GM20431 (cell line): ENCODE data around the gene SND1.

ENCODE experiments used
- in situ Hi-C: fragments of 300-500 bp; cut with MseI, MboI; formaldehyde crosslinking; loops from one replicate; pipeline ENCODE4 v1.15.0; 2020; ENCODE audit warnings: low sequenced_read_pairs; ENCODE audit not compliant: unreplicated experiment

The SND1 gene

DNA sequence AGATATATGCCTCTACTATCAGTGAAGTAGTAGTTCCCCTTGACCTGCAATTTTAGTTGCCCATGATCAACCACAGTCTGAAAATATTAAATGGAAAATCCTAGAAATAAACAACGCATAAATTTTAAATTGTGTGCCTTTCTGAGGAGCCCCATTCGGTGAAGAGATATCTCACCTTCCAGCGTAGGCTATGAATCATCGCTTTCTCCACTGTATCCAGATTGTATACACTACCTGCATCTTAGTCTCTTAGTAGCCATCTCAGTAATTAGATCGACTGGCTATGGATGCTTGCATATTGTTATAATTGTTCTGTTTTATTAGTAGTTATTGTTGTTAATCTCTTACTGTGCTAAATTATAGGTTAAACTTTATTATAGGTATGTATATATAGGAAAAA is 227.9 kb downstream of the SND1 start:
- in situ Hi-C loops: no loop called here

DNA sequence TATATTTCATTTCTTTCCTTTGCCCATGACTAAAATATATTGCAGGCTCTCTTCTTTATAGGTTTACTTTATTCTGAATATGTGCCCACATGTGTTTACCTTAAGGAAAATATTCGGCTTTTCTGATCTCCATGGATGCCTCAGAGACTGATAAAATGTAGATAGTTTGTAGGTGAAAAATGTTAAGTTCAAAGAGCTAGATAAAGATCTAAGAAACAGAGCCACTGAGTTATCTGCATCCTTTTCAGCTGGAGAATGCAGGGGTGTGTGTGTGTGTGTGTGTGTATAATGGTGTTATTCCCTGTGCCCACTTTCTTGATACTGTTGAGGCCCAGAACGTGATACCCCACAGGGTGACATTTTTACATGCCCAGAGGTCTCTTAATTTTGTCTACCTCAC is 228.5 kb downstream of the SND1 start:
- in situ Hi-C loops: no loop called here

DNA sequence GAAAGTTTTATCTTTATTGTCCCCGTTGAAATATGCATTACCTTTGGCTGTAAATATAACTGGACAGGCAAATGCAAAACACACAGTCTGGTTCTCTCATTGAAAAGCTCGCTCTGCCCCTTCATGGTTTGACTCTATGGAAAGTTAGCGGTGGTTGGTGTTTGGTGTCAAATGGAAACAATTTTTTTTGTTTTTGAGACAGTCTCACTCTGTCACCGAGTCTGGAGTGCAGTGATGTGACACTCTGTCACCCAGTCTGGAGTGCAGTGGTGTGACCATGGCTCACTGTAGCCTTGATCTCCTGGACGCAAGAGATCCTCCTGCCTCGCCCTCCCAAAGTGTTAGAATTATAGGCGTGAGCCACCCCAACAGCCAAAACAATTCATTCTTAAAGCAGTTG is 229.6 kb downstream of the SND1 start:
- in situ Hi-C loops: no loop called here

DNA sequence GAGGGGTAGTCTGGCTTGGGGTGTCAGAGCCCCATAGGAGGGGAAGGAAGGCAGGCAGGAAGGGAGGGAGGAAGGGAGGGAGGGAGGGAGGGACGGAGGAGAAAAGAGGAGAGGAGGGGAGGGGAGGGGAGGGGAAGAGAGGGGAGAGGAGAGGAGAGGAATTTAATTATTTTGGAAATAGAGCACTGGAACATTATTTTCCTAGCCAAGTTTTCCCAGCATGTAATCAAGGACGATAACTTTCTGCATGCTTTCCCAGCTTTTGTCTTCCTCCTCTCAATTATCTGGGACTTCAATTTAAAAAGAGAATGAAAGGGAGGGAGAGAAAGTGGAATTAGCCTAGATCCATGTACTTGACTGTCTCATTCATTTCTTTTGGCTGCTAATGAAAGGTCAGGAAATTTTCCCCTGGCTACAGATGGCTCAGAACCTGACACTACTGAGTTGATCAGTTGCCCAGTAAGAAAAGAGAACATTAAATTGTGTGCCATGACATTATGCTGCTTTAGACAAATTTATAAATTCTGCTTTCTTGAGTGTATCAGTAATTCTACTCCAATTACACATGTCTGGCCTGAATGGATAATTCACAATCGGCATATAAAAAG is 230.4 kb downstream of the SND1 start:
- in situ Hi-C loops: no loop called here

DNA sequence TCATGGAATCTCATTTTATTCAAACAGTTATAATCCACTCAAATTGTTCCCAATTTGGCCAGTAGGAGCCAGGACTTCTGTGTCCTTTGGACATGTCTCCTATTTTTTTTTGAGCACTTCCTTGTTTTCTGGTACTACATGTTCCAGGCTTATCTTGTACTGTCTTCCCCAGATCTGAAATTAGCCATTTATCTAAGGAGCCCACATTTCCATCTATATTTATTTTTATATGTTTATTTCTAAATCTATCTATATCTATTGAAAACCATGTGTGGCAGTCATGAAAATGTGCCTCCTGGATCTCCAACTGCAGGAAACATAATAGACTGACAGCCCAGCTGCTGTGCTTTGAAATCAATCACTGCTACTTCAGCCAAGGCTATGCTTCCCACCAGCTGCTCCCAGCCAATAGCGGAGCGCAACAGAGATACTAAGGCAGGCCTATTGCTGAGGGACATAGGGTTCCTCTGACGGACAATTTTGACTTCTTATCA is 232.1 kb downstream of the SND1 start:
- in situ Hi-C loops: no loop called here

DNA sequence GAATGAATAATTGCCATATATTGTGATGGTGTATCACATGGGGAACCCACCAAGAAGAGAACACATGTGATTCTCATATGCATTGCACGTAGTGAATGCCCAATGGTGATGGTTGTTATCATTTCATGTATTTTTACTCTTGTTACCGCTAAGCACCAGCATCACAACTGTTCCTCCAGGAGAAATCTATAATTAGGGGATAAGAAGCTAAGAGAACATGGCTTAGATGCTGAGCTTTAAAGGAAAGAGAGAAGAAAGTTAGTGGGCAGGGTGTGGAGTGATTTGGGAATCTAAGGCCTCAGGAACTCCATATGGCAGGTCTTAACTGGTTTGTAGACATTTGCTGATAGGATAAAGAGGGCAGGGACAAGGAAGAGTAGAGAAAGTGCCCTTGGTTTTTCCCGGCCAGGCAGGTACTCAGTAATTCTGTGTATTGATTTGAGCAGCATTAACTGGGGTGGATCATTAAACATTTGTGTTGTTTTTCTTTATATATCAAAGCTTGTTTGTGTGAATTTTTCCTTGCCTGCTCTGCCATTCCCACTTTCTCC is 233.3 kb downstream of the SND1 start:
- in situ Hi-C loops: no loop called here

DNA sequence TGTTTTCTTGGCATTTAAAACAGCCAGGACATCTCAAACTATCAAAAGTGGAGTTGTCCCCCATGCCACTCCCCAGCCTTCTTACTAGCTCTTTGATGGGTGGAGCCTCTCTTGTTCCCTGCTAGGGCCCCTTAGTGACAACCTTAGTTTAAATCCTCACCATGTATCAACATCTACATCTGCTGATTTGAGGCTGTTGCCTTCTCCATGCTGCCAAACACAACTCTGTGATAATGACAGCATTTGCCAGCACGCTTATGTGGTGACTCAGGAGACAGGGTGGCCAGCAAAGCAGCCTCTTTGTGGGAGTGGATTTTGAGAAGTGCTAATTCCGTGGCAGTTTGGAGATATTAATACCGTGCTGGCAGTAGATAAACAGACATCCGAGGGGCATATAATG is 233.8 kb downstream of the SND1 start:
- in situ Hi-C loops: no loop called here

DNA sequence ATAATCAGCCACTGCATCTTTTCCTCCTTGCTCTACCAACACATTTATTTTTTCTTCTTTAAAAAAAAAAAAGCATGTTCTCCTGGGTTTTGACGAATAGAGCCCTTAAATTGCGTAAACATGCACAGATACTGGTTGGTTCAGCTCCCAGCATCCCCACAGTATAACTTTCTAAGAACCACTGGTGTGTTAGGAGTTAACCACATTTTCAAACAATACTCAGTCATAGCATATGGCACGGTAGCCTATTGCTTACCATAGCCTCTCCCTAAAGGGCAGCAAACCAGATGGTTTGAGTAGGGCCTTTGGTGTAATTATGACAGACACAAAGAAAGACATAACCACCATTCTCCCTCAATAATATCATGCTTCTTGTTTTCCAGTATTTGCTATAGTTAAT is 234.3 kb downstream of the SND1 start:
- in situ Hi-C loops: no loop called here

DNA sequence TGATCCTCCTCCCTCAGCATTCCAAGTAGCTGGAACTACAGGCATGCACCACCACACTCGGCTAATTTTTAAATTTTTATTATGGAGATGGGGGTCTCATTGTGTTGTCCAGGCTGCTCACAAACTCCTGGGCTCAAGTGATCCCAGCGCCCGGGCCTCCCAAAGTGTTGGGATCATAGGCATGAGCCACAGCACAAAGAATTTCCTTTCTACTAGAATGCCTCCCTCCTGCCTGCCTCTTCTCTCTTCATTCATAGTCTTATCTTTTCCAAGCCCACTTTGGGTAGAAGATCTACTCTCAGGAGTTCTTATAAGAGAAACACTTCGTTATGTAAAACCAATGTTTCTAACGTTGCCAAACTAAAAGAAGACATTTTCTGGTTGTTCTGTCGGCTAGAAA is 235.1 kb downstream of the SND1 start:
- in situ Hi-C loops: no loop called here

DNA sequence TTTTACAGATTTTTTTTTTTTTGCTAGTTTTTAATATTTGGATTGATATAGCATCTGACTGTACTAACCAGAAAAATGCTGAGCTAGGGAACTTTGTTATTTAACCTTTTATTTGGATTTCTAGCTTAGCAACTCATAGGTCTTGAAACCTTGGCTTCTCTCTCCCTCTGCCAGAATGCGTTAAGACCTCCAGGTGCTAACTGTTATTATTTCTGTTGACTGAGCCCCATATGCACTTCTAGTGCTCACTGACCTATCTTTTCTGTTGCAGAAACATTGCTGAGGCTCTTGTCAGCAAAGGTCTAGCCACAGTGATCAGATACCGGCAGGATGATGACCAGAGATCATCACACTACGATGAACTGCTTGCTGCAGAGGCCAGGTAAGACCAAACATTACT is 235.6 kb downstream of the SND1 start:
- in situ Hi-C loops: no loop called here

DNA sequence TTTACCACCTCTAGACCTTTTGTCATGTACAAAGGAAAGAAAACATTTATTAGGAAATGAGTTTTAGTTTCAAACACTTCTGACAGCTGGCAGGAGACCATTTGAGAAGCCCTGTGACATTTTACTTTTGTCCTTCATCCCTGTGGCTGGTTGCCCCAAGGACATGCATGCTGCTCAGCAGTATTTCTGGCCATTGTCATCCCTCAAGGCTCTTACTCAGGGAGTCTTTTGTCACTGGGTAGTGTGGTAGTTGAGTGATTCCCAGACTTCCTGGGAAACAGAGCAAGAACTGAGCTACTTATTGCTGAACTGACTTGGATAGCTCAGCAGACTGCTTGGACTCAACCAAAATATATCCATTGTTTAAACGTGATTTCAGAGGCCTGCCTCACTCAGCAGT is 236.4 kb downstream of the SND1 start:
- in situ Hi-C loops: no loop called here

DNA sequence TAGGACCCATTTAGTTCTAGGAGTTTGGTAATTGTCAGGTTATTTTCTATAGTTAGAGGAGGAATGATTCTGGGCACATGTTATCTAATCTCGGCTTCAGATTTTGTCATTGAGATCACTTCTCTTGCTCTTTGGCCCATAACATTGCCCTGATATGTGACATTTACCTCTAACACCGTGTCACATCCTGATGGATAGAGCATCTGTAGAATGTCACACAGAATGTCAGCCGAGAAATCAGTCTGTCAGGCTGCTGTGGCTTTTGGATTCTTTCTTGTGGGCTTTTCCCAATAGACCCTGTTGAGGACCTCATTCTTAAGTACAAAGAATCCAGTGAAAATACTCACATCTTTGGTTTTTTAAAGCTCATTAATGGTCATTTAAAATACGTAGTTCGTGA is 236.8 kb downstream of the SND1 start:
- in situ Hi-C loops: no loop called here

DNA sequence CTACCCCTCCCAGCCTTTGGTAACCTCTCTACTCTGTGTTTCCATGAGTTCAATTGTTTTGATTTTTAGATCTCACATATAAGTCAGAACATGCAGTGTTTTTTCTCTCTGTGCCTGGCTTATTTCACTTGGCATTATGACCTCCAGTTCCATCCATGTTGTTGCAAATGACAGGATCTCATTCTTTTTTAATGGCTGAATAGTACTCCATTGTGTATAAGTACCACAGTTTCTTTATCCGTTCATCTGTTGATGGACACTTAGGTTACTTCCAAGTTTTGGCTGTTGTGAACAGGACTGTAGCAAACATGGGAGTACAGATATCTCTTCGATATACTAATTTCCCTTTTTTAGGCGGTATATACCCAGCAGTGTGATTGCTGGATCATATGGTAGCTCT is 237.7 kb downstream of the SND1 start:
- in situ Hi-C loops: no loop called here

DNA sequence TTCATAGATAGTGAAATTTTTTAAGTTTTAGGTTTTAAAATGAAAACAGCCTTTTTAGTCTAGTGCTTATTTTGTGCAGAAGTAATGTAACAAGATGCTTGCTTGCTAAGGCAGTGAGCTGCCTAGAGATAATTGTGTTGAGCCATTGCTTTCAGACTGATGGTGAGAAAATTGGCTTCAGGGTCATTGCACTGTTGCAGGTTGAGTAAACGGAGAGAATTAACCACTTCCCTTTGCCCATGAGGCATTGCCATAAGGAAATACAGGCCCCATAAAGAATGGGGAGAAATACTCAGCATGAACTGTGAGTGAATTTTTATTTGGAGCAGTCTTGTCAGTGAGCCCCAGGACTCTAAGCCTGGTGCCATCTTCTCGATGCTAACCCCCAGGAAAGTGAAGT is 238.7 kb downstream of the SND1 start:
- in situ Hi-C loops: no loop called here

DNA sequence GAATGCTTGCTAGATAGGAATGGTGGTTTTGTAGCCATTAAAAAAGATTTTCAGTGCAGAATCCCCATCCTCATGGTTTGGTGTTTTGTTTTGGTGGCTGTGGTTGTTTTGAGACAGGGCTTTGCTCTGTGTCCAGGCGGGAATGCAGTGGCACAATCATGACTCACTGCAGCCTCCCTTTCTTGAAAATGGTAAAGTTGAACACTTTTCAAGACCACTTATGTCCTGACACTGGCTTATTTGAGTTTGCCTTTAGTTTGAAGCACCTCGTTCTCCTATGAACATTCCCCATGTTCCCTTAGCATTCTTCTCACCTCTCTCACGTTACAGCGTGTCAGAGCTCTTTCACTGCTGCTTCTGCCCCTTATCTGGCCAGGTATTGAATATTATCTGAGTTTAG is 239.2 kb downstream of the SND1 start:
- in situ Hi-C loops: no loop called here

DNA sequence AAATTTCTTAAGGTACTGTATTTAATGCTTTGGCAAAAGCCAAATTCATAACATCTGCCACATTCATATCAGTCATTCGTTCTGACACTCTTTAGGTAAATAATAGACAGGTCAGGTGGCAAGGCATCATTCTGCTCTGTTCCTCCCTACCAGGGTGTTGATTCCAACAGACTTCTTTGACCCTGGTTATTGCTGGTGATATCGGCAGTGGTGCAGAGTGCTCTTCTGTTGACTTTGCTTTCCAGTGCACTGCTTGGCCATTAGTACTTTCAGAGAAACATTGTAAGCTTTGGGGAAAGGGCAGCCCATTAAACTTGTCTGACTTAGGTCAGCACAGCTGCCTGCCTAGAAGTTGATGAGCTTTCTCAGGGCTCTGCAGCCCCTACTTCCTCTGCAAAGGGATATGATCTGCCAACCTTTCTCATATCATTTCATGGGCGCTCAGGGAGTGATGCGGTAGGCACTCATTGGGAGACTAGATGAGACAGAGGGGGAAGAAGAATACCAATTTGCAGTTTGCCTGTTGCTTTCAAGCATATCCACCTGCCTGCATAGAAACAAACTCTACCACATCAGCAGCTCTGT is 240.0 kb downstream of the SND1 start:
- in situ Hi-C loops: no loop called here

DNA sequence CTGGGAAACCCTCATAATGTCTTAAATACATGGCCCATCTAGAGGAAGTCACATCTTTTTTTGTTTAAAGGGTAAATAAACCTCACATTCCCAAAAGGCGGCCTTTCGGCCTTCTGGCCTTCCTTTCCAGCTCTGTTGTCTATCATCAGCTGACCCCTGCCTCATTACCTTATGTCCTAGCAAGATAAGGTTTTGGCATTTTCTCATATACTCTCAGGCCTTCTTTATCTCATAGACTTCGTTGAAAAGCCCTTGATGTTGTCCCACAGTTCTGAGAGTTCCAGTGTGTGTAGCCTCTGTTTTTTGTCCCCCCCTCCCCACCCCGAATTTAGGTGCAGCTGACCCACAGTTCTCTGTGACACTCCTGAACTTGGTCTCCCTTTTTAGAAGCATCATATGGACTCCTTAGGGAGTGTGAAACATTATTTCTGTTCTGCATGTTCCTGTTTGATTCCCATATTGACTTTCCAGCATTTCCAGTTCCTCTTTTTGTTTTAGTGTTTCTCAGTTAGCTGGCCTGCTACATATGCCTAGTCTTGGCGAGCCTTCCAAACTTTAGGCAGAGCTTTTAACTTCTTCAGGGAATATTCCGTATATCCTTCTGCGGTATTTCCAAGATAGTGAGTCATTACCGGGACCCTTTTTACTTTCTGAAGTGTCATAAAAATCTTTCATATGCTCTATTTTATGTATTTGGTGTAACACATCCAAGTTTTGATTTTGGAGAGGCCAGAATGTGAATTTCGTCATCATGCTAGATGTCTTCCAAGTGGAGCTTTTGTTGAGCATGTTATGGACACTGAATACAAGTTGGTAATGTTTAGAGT is 240.7 kb downstream of the SND1 start:
- in situ Hi-C loops: no loop called here

DNA sequence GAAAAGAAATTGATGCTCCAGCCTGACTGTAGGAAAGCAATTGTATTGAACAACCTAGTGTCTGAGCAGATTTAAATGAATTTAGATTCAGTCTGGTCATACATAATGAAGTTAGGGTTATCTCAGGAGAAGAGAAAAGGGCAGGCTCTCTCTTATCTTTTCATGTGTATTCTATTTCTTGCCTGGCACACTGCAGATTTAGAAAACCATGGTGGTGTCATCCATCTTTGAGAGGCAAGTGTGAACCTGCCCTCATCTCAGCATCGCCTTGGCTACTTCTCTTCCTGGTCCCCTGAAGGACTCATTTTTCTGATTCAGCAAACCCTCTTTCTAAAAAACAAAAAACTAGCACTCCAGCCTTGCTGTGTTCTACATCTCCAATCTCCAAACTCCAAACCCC is 241.6 kb downstream of the SND1 start:
- in situ Hi-C loops: no loop called here

DNA sequence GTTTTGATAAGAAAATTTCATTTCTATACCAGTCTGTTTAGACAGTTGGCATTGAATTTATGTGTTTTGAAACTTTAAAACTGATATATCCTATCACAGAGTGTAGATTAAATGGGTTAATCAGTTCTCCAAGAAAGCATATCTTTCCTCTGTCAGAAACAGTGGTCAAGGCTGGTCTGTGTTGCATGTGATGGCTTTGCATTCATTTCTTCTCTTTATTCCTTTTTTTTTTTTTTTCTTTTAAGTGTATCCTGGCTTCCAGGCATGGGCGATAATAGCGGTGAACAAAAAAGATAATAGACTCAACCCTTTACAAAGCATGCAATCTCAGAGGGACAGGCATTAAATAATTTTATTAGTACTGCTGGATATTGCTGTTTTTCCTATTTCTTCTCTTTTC is 242.6 kb downstream of the SND1 start:
- in situ Hi-C loops: no loop called here

DNA sequence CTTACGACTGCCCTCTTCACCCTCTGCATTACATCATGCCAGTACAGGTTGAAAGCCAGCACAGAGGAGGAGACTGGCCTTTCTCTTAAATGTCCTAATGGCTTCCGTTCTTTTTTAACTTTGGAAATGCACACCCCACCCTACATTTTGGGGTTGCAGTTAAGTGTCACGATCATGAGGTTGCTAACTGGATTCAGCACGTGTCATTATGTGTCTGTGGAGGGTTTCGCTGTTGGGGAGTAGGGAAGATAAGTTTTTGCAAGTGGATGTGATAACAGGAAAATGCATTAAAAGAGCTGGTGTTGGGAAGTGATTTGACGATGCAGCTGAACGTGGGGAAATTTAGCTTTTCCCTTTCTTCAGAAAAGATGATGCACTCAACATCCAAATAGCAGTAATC is 243.4 kb downstream of the SND1 start:
- in situ Hi-C loops: no loop called here

DNA sequence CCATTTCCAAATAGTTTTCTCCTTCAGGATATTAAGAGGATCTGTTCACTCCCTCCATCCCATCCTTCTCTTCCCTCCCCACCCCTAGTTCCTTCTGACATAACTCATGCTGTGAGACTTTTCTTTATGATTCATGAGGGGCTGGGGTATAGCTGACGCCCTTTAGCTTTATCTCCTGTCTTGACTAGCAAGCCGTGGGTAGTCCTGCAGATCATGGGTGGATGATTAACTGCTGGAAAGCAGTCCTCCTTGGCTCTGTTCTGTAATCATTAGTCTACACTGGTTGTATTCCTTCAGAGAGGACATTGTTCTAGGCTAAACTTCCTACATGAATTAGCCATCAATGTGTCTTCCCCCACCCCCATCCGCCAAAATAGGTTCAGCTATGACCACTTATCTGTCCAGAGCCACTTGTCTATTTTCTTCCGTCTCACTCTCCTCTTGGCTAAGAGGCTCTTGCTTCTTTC is 243.9 kb downstream of the SND1 start:
- in situ Hi-C loops: no loop called here
